B cell (primary cell): ENCODE results near the gene EFR3B. TPM values are rescaled to one million over a fixed set of nuclear protein-coding genes. Genes with fewer than 3 reads are reported as not detected.

Source experiments
- ATAC-seq: fragments of 200-7000 bp; cut with Tn5 transposase; one replicate; pipeline ENCODE4 v1.10.0; 2021; ENCODE audit warnings: low read depth, mild to moderate bottlenecking, moderate number of reproducible peaks, moderate library complexity
- CTCF ChIA-PET: fragments of 350-600 bp; sonication (Branson Sonifier 250); formaldehyde crosslinking; loops from one replicate; lab custom pipeline; 2021; ENCODE audit warnings: antibody characterized with exemption, inconsistent platforms; lab: Charles Lee
- POLR2A ChIA-PET: fragments of 350-600 bp; sonication (Branson Sonifier 250); formaldehyde crosslinking; loops from one replicate; lab custom pipeline; 2021; ENCODE audit warnings: antibody characterized with exemption; lab: Charles Lee
- DNase-seq: peaks from one replicate; pipeline ENCODE4 v3.0.0; 2013
- H2AFZ ChIP-seq: 2 replicates; pipeline ENCODE4 v1.6.1; 2012; ENCODE audit warnings: mild to moderate bottlenecking, low read depth, low read length; ENCODE audit not compliant: insufficient read depth, poor library complexity, severe bottlenecking
- H3K27ac ChIP-seq, 2 donors: 1 replicate in 1 of 2; 2 replicates in 1 of 2; pipeline ENCODE4 v1.5.1; 2012 to 2013; ENCODE audit warnings: low read length in 2 of 2, mild to moderate bottlenecking in 2 of 2, moderate library complexity in 1 of 2
- H3K27me3 ChIP-seq, 4 experiments: fragments of 200-600 bp in 1 of 4; sonication (generic) in 1 of 4; replicated peaks in 1 of 4; 1 replicate in 2 of 4; 2 replicates in 2 of 4; pipeline versions ENCODE4 v1.6.1 to v1.7.0; 2013 to 2016; ENCODE audit warnings: low read length in 3 of 4, mild to moderate bottlenecking in 2 of 4, mixed read lengths in 1 of 4, moderate library complexity in 1 of 4; ENCODE audit not compliant: insufficient read depth in 4 of 4, control insufficient read depth in 3 of 4; ENCODE audit errors: control extremely low read depth in 1 of 4
- H3K36me3 ChIP-seq, 2 experiments: replicated peaks in 1 of 2; 1 replicate in 1 of 2; 2 replicates in 1 of 2; pipeline versions ENCODE4 v1.6.1 to v1.7.1; 2013; ENCODE audit warnings: low read length in 1 of 2; ENCODE audit not compliant: insufficient read depth in 2 of 2, control insufficient read depth in 1 of 2; ENCODE audit errors: control extremely low read depth in 1 of 2, extremely low read depth in 1 of 2
- H3K4me1 ChIP-seq, 2 donors: fragments of 200-600 bp in 1 of 2; sonication (generic) in 1 of 2; 1 replicate in 1 of 2; 2 replicates in 1 of 2; pipeline versions ENCODE4 v1.5.1 to v1.6.1; 2013 to 2017; ENCODE audit warnings: low read length in 2 of 2; ENCODE audit not compliant: control insufficient read depth in 2 of 2, insufficient read depth in 2 of 2
- H3K4me2 ChIP-seq: replicated peaks from 2 replicates; pipeline ENCODE3; 2012; ENCODE audit warnings: mild to moderate bottlenecking, low read depth, low read length; ENCODE audit not compliant: poor library complexity, severe bottlenecking
- H3K4me3 ChIP-seq, 5 experiments: fragments of 200-600 bp in 1 of 5; sonication (generic) in 1 of 5; 1 replicate in 3 of 5; 2 replicates in 2 of 5; pipeline versions ENCODE4 v1.5.1 to v1.7.0; 2011 to 2016; ENCODE audit warnings: low read length in 4 of 5, mild to moderate bottlenecking in 4 of 5, low read depth in 2 of 5, control low read depth in 1 of 5, moderate library complexity in 1 of 5; ENCODE audit not compliant: insufficient read depth in 1 of 5; ENCODE audit errors: control extremely low read depth in 1 of 5, extremely low read depth in 1 of 5
- H3K79me2 ChIP-seq: fragments of 200-600 bp; sonication (generic); one replicate; pipeline ENCODE4 v1.6.0; 2016; ENCODE audit warnings: low read length; ENCODE audit not compliant: control insufficient read depth, insufficient read depth
- H3K9ac ChIP-seq: fragments of 200-600 bp; sonication (generic); 2 replicates; pipeline ENCODE4 v1.6.1; 2017; ENCODE audit warnings: mild to moderate bottlenecking, low read length, moderate library complexity
- H3K9me3 ChIP-seq, 3 donors: one replicate each; pipeline versions ENCODE4 v1.6.1 to v1.7.1; 2013; ENCODE audit warnings: low read length in 2 of 3; ENCODE audit not compliant: control insufficient read depth in 2 of 3, insufficient read depth in 1 of 3; ENCODE audit errors: control extremely low read depth in 1 of 3
- H4K20me1 ChIP-seq: 2 replicates; pipeline ENCODE4 v1.6.0; 2012; ENCODE audit warnings: mild to moderate bottlenecking, low read length; ENCODE audit not compliant: insufficient read depth, control insufficient read depth, poor library complexity, severe bottlenecking
- H3K27ac Mint-ChIP-seq: one replicate; pipeline ENCODE4 v1.8.0; 2021; ENCODE audit warnings: mixed read lengths
- H3K27me3 Mint-ChIP-seq: one replicate; pipeline ENCODE4 v1.8.0; 2021; ENCODE audit warnings: mixed read lengths
- H3K4me1 Mint-ChIP-seq: one replicate; pipeline ENCODE4 v1.8.0; 2021; ENCODE audit warnings: mixed read lengths
- H3K4me3 Mint-ChIP-seq: one replicate; pipeline ENCODE4 v1.8.0; 2021; ENCODE audit warnings: mixed read lengths
- H3K9me3 Mint-ChIP-seq: one replicate; pipeline ENCODE4 v1.8.0; 2022; ENCODE audit warnings: mixed read lengths; ENCODE audit not compliant: insufficient read depth
- EZH2 ChIP-seq: IDR thresholded peaks from 2 replicates; pipeline ENCODE4 v1.6.1; 2012; ENCODE audit warnings: borderline replicate concordance, low read depth, mild to moderate bottlenecking, moderate library complexity, low read length; ENCODE audit not compliant: insufficient read depth, poor library complexity, severe bottlenecking
- WGBS: methylation state at CpG from one replicate; pipeline ENCODE4 v1.1.5; 2013; ENCODE audit warnings: missing lambda C conversion rate; ENCODE audit not compliant: insufficient coverage; 5-methylcytosine and 5-hydroxymethylcytosine counted together
- intact Hi-C: fragments of 100-400 bp; cut with micrococcal nuclease; formaldehyde crosslinking; loops from one replicate; pipeline ENCODE4 v1.10.0; 2022
- polyA plus RNA-seq: library from polyadenylated mRNA; depleted of rRNA; stranded (reverse); fragments of >200 nt; gene quantifications from 2 replicates; pipeline ENCODE4 v1.2.3, GENCODE V29; 2012
- total RNA-seq, 2 donors: library from RNA; stranded (reverse); fragments of 120-200 nt in 1 of 2; gene quantifications; 1 replicate in 1 of 2; 2 replicates in 1 of 2; pipeline versions ENCODE4 v1.2.3 to v1.2.4, GENCODE V29; 2013 to 2022
- TF ChIP-seq, protein P1 (sequence below): fragments of 200-600 bp; IDR thresholded peaks from one replicate; pipeline ENCODE4 v1.8.0; 2022; ENCODE audit warnings: antibody characterized with exemption, mild to moderate bottlenecking

EFR3B gene
- total and polyA plus RNA-seq, 2 donors (not counting 1 experiment from before 2014, with no cell fraction given), result 0.15 TPM; not detected in 1

DNA sequence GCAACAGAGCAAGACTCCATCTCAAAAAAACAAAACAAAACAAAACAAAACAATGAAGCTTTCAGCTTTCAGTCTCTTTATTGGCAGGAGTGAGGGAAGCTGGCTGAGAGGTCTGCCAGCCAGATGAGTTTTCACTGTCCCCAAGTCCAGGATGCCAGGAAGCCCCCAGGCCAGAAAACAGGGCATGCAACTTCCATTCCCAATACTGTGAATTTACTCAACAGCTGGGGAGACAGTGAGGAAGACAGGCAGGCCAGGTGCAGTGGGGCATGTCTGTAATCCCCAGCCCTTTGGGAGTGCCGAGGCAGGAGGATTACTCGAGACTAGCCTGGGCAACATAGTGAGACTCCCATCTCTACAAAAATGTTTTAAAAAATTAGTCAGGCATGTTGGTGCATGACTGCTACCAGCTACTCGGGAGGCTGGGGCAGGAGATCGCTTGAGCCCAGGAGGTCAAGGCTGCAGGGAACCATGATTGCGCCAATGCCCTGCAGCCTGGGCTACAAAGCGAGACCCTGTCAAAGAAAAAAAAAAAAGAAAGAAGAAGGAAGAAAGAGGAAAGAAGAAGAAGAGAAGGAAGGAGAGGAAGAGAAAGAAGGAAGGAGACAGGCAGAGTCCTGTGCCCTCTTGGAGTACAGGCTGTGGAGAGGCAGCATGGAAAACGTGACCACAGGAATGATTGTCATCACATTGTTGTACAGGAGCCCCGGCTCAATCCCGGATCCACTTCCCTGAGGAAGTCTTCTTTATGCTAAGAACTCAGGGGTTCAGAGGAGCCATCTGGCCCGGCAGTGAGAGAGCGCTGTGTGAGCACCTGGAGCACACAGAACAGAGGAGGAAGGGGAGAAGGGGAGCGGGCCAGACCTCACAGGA is 155.7 kb downstream of the EFR3B start:
- no peak for TF ChIP-seq EZH2
- TF ChIP-seq, protein P1, sequence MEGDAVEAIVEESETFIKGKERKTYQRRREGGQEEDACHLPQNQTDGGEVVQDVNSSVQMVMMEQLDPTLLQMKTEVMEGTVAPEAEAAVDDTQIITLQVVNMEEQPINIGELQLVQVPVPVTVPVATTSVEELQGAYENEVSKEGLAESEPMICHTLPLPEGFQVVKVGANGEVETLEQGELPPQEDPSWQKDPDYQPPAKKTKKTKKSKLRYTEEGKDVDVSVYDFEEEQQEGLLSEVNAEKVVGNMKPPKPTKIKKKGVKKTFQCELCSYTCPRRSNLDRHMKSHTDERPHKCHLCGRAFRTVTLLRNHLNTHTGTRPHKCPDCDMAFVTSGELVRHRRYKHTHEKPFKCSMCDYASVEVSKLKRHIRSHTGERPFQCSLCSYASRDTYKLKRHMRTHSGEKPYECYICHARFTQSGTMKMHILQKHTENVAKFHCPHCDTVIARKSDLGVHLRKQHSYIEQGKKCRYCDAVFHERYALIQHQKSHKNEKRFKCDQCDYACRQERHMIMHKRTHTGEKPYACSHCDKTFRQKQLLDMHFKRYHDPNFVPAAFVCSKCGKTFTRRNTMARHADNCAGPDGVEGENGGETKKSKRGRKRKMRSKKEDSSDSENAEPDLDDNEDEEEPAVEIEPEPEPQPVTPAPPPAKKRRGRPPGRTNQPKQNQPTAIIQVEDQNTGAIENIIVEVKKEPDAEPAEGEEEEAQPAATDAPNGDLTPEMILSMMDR, result no peak
- H3K4me2 ChIP-seq, result no peak overlapping the region
- no peak overlapping the region for H3K9ac ChIP-seq
- H3K9me3 ChIP-seq, result peaks cover 0 to 3% (median 0%) of the 10 kb centered on the region in 3 donors
- no peaks in the 10 kb centered on the region for H3K79me2 ChIP-seq
- DNase-seq, result no peak
- no peak overlapping the region for H3K4me3 Mint-ChIP-seq
- H3K4me1 ChIP-seq, result peaks cover 6 to 14% of the 10 kb centered on the region in 2 donors
- H3K4me3 ChIP-seq, result no peak overlapping the region
- no peaks in the 10 kb centered on the region for H3K9me3 Mint-ChIP-seq
- no peak overlapping the region for H3K27ac ChIP-seq
- H2AFZ ChIP-seq, result no peak overlapping the region
- H4K20me1 ChIP-seq, result no peaks in the 10 kb centered on the region
- no peaks in the 10 kb centered on the region for H3K36me3 ChIP-seq
- ChIA-PET POLR2A (interaction anchor here (0.6 to 0.7 kb wide), 3 partner anchors 13 to 1859 kb away, joined by 3 to 4 read pairs (median 3); no protein-coding TSS in a partner anchor), CTCF (interaction anchor here (0.8 to 4.6 kb wide), 16 partner anchors 9 to 222 kb away, joined by 3 to 109 read pairs (median 6); partner anchors contain the start of gene POMC)
- H3K27me3 ChIP-seq, result peaks cover 0 to 6% (median 1%) of the 10 kb centered on the region in 4 experiments
- WGBS, result 49% methylated on average over 11 of the region's 12 CpGs
- H3K4me1 Mint-ChIP-seq, result peaks cover 14% of the 10 kb centered on the region
- no peak overlapping the region for H3K27ac Mint-ChIP-seq
- H3K27me3 Mint-ChIP-seq, result no peaks in the 10 kb centered on the region
- intact Hi-C loops, result loop anchor here (2.0 kb wide), 2 partner anchors 29 to 787 kb away; no protein-coding TSS in a partner anchor
- no peak for ATAC-seq

DNA sequence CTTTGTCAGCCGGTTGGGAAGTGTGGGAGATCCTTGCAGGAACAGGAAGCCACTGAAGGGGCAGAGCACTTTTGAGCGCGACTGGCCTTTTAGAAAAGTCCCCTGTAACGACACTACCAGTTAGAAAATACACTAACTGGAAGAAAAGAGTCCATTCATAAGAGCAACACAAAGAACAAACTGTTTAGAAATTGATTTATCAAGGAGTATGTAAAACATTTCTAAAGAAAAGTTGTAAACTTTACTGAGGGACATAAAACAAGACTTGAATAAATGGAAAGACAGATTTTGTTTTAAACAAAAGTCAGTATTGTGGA is 156.3 kb downstream of the EFR3B start:
- ATAC-seq (no peak), DNase-seq (no peak)
- Mint-ChIP-seq H3K27me3 (no peaks in the 10 kb centered on the region), H3K9me3 (no peaks in the 10 kb centered on the region), H3K4me3 (no peak overlapping the region), H3K4me1 (peaks cover 15% of the 10 kb centered on the region), H3K27ac (no peak overlapping the region)
- CTCF ChIA-PET, result interaction anchor here (1.0 to 4.6 kb wide), 3 partner anchors 16 to 32 kb away, joined by 3 to 109 read pairs (median 28); partner anchors contain the start of gene POMC
- H3K9me3 ChIP-seq, result peaks cover 0 to 3% (median 0%) of the 10 kb centered on the region in 3 donors
- intact Hi-C loops, result no loop called here
- no peaks in the 10 kb centered on the region for H4K20me1 ChIP-seq
- TF ChIP-seq, protein P1, result no peak
- no peak for TF ChIP-seq EZH2
- H3K4me1 ChIP-seq, result peaks cover 12 to 20% of the 10 kb centered on the region in 2 donors
- H3K4me2 ChIP-seq, result no peak overlapping the region
- H3K36me3 ChIP-seq, result no peaks in the 10 kb centered on the region
- H3K9ac ChIP-seq, result no peak overlapping the region
- WGBS, result no CpG with 5 or more reads among the region's 4 CpGs
- peaks cover 0 to 6% (median 1%) of the 10 kb centered on the region in 4 experiments for H3K27me3 ChIP-seq
- POLR2A ChIA-PET, result no interaction called here
- no peak overlapping the region for H3K4me3 ChIP-seq
- H2AFZ ChIP-seq, result no peak overlapping the region
- no peaks in the 10 kb centered on the region for H3K79me2 ChIP-seq
- no peak overlapping the region for H3K27ac ChIP-seq
